Activated T-helper 17 cell treated with anti-CD3 and anti-CD28 coated beads, Interleukin-2, amount 50 U/mL, for 72 hours (primary cell): ENCODE data around the gene PACSIN2. TPM values are rescaled to one million over a fixed set of nuclear protein-coding genes. Genes with fewer than 3 reads are reported as not detected.
A peak's percentile ranks its signal among the peaks of the same experiment; 100 is the strongest.
"Not testable (repeated sequence)": the region's sequence is repeated elsewhere in the genome, so short reads cannot be mapped to it uniquely, and the experiment has no call there.

Experiments
- ATAC-seq: fragments of 150-1000 bp; cut with Tn5 transposase; replicated peaks from 2 replicates; pipeline ENCODE4 v1.10.0; 2021; ENCODE audit warnings: mild to moderate bottlenecking, moderate library complexity
- H3K27ac Mint-ChIP-seq: one replicate; pipeline ENCODE4 v1.8.0; 2022; ENCODE audit warnings: mixed read lengths
- H3K27me3 Mint-ChIP-seq: one replicate; pipeline ENCODE4 v1.8.0; 2022; ENCODE audit warnings: mixed read lengths
- H3K36me3 Mint-ChIP-seq: one replicate; pipeline ENCODE4 v1.8.0; 2022; ENCODE audit warnings: low read depth, mild to moderate bottlenecking, mixed read lengths
- H3K4me1 Mint-ChIP-seq: one replicate; pipeline ENCODE4 v1.8.0; 2022; ENCODE audit warnings: mixed read lengths
- H3K4me3 Mint-ChIP-seq: one replicate; pipeline ENCODE4 v1.8.0; 2022; ENCODE audit warnings: mild to moderate bottlenecking, mixed read lengths
- H3K9me3 Mint-ChIP-seq: one replicate; pipeline ENCODE4 v1.8.0; 2022; ENCODE audit warnings: mixed read lengths
- total RNA-seq, 2 donors: library from RNA; stranded (reverse); gene quantifications; one replicate each; pipeline ENCODE4 v1.2.3, GENCODE V29; 2022

PACSIN2 gene
- total RNA-seq, 2 donors from 2014 or later: 22.9 to 26.3 TPM

DNA sequence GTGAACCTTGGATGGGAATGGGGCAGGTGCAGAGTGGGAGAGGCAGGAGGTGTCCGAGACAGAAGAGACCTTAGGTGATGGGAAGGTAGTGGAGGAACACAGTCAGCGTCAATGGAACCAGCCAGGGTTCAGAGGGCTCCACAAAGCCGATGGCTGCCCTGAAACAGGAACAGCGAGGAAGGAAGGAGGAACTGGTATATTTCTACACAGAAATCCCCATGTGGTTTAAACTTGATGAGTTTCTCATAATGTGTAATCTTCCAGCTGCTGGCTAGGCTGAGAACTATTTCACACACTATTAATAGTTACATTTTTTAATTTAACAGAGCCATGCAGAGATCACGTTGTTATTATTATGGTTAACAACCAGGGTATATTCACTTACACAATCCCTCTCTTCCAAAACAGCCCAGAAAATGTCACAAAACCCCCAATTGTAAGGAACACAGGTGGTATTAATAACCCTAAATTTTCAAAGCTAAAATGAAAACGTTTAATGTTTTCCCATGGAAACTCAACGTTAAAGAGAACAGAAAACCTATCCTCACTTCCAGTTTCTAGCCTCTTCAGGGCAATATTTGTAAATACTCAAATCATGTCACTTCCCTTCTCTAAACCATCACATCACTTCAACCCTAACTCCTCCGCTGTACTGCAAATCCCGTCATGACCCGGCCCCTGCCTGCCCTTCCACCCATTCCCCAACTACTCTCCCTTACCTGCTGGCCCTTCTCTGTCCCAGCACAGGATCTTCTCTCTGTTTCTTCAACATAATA, 83.3 kb downstream of the PACSIN2 start:
- peak overlapping the region; percentile 75 for H3K4me3 Mint-ChIP-seq
- peak overlapping the region; percentile 91 for H3K27ac Mint-ChIP-seq
- no peaks in the 10 kb centered on the region for H3K27me3 Mint-ChIP-seq
- H3K36me3 Mint-ChIP-seq: no peaks in the 10 kb centered on the region
- ATAC-seq: no peak
- H3K4me1 Mint-ChIP-seq: peaks cover 47% of the 10 kb centered on the region
- no peaks in the 10 kb centered on the region for H3K9me3 Mint-ChIP-seq

DNA sequence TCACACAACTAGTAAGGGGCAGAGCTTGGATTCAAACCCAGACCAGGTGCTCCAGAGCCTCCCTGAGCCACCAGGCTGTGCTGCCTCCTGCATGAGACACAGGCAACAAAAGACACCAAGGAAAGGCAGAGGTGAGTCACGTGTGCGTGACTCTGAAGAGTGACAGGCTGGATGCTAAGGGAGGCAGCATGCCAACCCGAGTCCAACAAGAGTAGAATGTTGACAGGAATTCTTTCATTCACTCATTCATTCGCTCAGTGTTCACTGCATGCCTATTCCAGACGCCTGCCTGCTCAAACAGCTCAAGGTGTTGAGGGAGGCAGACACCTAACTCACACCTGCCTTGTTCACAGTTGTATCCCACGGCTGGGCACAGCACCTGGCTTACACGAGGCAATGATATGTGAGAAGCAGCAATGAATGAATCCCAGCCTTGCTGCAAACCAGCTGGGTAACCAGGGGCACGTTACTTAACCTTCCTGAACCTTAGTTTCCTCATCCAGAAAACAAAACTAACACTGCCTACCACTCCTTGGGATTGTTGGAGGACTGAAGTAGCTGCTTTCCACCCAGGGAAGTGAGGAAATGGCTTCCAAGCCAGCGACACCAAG, 84.0 kb downstream of the PACSIN2 start:
- Mint-ChIP-seq H3K36me3 (no peaks in the 10 kb centered on the region), H3K4me3 (peak overlapping the region; percentile 75), H3K9me3 (no peaks in the 10 kb centered on the region), H3K27ac (peak overlapping the region; percentile 91), H3K27me3 (no peaks in the 10 kb centered on the region), H3K4me1 (peaks cover 51% of the 10 kb centered on the region)
- ATAC-seq: peak; percentile 43

DNA sequence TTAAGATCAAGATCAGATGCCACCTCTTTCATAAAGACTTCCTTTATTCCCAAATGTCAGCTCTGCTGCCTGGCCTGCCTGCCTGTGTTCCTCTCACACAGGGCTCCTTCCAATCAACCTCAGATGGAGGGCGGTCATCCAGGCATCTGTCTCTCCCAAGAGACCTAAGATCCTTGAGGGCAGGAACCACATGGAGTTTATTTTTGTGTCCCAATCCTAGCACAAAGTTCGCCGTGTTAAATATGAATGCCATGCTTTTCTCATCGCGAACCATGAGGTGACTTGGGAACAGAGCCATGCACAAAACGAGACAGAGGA, 85.2 kb downstream of the PACSIN2 start:
- no peak for ATAC-seq
- no peaks in the 10 kb centered on the region for H3K9me3 Mint-ChIP-seq
- peak overlapping the region; percentile 91 for H3K27ac Mint-ChIP-seq
- H3K36me3 Mint-ChIP-seq: no peaks in the 10 kb centered on the region
- no peak overlapping the region for H3K4me3 Mint-ChIP-seq
- H3K27me3 Mint-ChIP-seq: no peaks in the 10 kb centered on the region
- peaks cover 49% of the 10 kb centered on the region for H3K4me1 Mint-ChIP-seq

DNA sequence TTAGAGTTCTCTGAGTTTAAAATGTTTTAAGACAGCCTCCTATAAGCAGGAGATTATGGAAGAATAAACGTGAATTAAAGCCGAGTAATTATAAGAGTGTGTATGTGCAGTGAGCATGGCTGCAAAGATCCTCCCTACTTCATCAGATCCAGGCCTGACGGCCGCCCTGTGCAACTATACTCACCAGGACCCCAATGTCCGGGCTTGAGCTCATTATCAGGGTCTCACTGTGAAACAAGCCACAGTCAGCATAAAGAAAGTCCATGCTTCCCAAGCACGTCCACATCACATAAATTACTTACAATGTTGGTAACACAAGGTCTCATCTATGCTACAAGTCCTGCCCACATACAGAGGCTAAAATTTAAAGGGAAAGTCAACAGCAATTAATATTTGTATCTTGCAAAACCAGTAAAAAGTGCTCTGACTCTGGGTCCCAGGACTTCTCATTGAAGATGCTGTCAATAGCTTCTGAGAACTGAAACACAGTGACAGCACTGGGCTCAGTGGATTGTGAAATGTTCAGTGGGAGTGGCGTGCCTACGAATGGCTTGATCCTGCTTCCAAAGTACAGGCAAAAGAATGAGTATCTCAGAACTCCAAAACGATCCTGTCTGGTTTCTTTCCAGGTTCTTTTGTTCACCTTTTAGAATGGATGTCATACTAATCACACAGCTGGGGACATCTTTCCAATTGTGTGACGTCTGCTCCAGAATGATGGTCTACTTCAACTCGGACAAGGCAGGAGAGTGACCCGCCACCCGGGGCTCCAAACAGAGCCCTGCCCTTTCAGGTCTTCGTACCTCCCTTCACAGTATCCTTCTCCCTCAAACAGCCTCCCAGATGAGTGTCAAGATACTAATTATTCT, 85.7 kb downstream of the PACSIN2 start:
- Mint-ChIP-seq H3K9me3 (no peaks in the 10 kb centered on the region), H3K4me1 (peaks cover 43% of the 10 kb centered on the region), H3K27me3 (no peaks in the 10 kb centered on the region), H3K36me3 (no peaks in the 10 kb centered on the region), H3K27ac (peak overlapping the region; percentile 91), H3K4me3 (no peak overlapping the region)
- no peak for ATAC-seq

DNA sequence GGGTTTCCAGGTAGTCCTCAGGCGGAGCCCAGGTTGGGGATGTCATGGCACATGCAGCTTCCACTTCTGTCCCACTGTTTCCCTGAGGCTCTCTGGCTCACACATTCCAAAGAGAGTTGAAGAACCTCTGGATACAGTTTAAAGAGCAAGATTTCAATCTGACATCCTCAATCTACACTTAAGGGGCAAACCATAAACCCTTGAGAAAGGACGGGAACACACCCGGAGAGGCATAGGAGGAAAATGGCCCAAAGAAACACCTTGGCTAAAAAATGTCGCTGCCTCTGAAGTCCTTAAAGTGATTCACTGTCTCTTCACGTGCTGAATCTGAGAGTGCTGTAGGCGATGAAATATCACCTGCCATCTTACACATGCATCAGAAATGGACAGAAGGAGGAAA, 87.0 kb downstream of the PACSIN2 start:
- H3K4me3 Mint-ChIP-seq: no peak overlapping the region
- H3K36me3 Mint-ChIP-seq: no peaks in the 10 kb centered on the region
- no peaks in the 10 kb centered on the region for H3K27me3 Mint-ChIP-seq
- peaks cover 33% of the 10 kb centered on the region for H3K4me1 Mint-ChIP-seq
- H3K27ac Mint-ChIP-seq: no peak overlapping the region
- no peak for ATAC-seq
- H3K9me3 Mint-ChIP-seq: no peaks in the 10 kb centered on the region

DNA sequence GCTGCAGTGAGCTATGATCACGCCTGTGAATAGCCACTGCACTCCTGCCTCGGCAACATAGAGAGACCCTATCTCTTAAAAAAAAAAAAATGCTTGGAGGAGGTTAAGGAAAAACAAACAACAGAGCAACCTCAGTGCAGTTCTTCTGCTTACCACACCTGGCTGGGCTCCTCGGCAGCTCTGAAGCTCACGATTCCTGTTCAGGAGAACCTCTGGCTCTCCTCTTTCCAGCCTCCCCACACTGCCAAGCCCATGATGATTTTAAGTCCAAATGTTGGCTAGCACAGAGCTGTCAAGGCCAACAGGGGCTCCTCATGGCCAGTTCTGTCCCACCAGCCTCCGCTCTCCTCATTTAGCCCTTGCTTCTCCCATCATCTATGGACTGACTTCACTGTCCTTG, 88.2 kb downstream of the PACSIN2 start:
- Mint-ChIP-seq H3K36me3 (no peaks in the 10 kb centered on the region), H3K9me3 (no peaks in the 10 kb centered on the region), H3K4me1 (peaks cover 22% of the 10 kb centered on the region), H3K27ac (no peak overlapping the region), H3K27me3 (no peaks in the 10 kb centered on the region), H3K4me3 (no peak overlapping the region)
- no peak for ATAC-seq

DNA sequence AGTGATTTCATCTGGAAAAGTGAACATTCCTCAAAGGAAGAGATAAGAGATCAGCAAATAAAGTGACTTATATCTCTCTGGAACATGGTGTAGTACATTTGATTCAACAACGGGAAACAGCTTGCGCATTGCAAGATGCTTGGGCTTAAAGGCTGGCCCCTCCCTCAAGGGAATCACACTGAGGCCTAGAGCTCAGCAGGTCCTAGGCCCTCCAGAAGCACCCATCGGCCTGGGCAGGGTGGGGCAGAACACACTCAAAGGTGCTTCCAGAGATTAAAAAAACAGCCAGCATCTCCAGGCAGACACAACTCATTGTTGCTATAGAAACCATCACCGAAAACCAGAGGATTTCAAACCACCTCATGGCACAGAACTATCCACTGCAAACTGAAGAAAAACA, 88.8 kb downstream of the PACSIN2 start:
- H3K36me3 Mint-ChIP-seq: no peaks in the 10 kb centered on the region
- H3K4me1 Mint-ChIP-seq: peaks cover 15% of the 10 kb centered on the region
- H3K4me3 Mint-ChIP-seq: no peak overlapping the region
- ATAC-seq: no peak
- no peaks in the 10 kb centered on the region for H3K9me3 Mint-ChIP-seq
- peak overlapping the region; percentile 29 for H3K27ac Mint-ChIP-seq
- H3K27me3 Mint-ChIP-seq: no peaks in the 10 kb centered on the region

DNA sequence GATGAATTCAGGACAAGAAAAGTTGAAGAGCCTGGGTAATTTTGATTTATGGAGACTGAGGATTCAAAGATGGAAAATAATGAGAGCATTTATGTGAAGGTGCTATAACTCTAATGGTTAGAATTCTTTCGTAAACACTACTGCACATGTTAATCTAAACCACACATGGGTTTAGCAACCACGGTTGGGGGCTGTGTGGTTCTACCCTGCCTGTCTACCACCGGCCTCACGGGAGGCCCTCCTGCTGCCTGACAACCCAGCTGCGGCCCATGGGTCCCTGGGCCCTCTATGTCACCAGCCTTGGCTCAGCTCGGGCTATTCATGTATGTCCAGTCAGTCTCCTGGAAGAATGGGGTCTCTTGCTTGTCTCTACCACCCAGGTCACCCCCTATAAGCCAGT, 89.4 kb downstream of the PACSIN2 start:
- no peaks in the 10 kb centered on the region for H3K36me3 Mint-ChIP-seq
- no peaks in the 10 kb centered on the region for H3K9me3 Mint-ChIP-seq
- H3K27ac Mint-ChIP-seq: peak overlapping the region; percentile 29
- no peak for ATAC-seq
- no peaks in the 10 kb centered on the region for H3K27me3 Mint-ChIP-seq
- H3K4me1 Mint-ChIP-seq: peaks cover 13% of the 10 kb centered on the region
- no peak overlapping the region for H3K4me3 Mint-ChIP-seq

DNA sequence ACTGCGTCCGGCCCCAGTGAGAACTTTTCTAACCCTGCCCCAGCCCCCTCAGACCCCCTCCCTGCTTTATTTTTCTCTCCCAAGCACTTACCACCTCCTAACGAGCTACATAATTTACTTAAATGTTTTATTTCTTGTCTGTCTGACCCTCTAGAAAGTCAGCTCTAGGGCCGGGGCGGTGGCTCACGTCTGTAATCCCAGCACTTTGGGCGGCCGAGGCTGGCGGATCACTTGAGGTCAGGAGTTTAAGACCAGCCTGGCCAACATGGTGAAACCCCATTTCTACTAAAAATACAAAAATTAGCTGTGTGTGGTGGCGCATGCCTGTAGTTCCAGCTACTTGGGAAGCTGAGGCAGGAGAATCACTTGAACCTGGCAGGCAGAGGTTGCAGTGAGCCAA, 89.9 kb downstream of the PACSIN2 start:
- not testable (repeated sequence) for H3K9me3 Mint-ChIP-seq, H3K27ac Mint-ChIP-seq, H3K4me3 Mint-ChIP-seq, H3K36me3 Mint-ChIP-seq, ATAC-seq, H3K27me3 Mint-ChIP-seq
- H3K4me1 Mint-ChIP-seq: peaks cover 12% of the 10 kb centered on the region

DNA sequence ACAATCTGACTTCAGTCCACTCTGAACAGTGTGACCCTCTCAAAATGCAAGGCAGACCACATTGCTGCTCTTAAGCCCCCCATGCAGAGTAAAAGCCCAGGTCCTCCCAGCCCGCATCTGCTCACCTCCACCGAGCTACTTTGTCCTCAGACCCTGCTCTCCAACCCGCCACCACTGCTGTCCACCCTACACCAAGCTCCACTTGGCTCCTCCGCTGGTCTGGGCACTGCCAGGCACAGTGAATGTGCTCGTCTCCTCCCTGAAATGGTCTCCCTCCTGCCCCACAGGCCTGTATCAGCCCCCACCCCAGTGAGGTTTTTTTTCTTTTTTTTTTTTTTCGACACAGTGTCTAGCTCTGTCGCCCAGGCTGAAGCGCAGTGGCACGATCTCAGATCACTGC, 90.5 kb downstream of the PACSIN2 start:
- Mint-ChIP-seq H3K27me3 (no peaks in the 10 kb centered on the region), H3K4me1 (peaks cover 7% of the 10 kb centered on the region), H3K36me3 (no peaks in the 10 kb centered on the region), H3K9me3 (no peaks in the 10 kb centered on the region), H3K4me3 (no peak overlapping the region), H3K27ac (no peak overlapping the region)
- ATAC-seq: no peak

DNA sequence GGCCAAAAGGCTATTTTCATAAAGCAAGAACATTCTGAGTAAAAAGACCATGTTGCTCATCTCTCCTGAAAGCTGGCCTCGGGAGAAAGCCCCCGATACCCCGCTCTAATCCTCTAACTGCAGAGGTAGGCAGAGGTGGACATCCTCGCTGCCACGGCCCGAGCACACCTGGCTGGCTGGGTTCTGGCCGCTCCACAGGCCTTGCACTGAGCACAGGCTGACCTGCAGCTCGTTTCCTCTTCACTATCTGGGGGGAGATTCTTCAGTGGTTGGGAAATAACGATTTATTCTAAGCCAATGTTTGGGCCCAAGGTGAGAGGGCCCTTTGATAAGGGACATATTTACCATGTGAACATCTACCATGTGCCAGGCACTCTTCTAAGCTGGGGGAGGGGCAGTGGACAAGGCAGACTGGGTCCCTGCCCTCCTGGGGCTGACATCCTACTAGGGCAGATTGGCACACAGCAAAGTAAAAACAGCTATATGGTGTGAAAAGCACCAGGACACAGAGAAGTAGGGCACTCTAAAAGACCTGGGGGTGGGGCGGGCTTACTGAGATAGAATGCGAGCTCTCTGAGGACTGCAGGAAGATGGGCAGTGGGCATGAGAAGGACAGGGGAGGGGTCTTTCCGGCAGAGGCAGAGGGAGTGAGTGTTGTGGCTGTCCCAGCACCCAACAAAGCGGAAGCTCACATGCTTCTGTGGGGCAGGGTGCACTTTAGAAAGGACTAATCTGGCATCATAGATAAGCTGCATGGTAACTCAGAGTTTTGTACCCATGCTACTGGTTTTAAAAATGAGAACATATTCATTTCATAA, 92.4 kb downstream of the PACSIN2 start:
- Mint-ChIP-seq H3K27me3 (no peaks in the 10 kb centered on the region), H3K36me3 (no peaks in the 10 kb centered on the region), H3K9me3 (no peaks in the 10 kb centered on the region), H3K4me3 (no peak overlapping the region), H3K27ac (peak overlapping the region; percentile 35), H3K4me1 (peaks cover 7% of the 10 kb centered on the region)
- ATAC-seq: no peak

DNA sequence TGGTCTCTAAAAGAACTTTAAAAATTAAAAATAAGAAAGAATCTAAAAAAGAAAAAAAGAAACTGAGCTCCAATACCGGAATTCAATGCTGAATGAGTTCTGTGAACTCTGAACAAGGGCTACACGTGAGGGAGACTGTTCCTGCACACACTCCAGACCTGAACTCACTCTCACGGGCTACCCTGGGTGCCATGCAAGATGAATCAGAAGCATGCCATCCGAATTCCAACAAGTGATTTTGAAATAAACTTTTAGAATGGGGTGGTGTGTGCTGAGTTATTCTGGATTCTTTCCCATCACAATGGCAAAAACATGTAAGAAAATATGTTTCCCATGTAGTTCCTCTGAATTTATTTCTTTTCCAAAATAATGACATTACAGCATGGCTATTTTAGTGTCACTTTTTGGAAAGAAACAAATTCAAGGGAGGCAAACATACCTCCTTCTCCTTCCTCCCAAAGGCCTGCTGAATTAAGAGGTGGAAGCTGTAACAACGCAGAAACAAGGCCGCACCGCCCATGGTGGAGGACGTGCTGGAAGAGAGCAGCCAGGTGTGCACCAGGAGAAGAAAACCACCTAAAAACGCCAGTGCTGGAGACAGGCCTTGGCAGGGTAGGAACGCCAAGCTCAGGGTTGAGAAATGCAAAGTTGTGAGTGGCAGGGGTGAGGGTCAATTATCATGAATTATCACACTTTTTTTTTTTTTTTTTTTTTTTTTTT, 94.7 kb downstream of the PACSIN2 start:
- Mint-ChIP-seq H3K4me3 (no peak overlapping the region), H3K36me3 (no peaks in the 10 kb centered on the region), H3K27ac (no peak overlapping the region), H3K4me1 (peaks cover 13% of the 10 kb centered on the region), H3K9me3 (no peaks in the 10 kb centered on the region), H3K27me3 (no peaks in the 10 kb centered on the region)
- no peak for ATAC-seq

DNA sequence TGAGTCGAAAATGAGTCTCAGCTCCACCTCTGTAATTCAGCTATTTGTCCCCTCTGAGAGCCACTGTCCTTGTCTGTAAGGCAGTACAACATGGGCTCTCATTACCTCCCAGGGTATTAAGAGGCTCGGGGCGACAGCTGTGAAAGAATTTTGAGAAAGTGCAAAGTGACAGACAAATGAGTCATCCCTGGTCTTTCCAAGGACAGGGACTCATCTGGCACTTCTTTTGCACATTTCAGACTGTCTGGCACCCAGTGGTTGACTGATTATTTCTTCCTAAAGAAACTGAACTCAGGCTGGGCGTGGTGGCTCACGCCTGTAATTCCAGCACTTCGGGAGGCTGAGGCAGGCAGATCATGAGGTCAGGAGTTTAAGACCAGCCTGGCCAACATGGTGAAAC, 95.8 kb downstream of the PACSIN2 start:
- no peaks in the 10 kb centered on the region for H3K27me3 Mint-ChIP-seq
- no peak overlapping the region for H3K4me3 Mint-ChIP-seq
- H3K27ac Mint-ChIP-seq: no peak overlapping the region
- peaks cover 13% of the 10 kb centered on the region for H3K4me1 Mint-ChIP-seq
- peak; percentile 64 for ATAC-seq
- H3K9me3 Mint-ChIP-seq: no peaks in the 10 kb centered on the region
- no peaks in the 10 kb centered on the region for H3K36me3 Mint-ChIP-seq

DNA sequence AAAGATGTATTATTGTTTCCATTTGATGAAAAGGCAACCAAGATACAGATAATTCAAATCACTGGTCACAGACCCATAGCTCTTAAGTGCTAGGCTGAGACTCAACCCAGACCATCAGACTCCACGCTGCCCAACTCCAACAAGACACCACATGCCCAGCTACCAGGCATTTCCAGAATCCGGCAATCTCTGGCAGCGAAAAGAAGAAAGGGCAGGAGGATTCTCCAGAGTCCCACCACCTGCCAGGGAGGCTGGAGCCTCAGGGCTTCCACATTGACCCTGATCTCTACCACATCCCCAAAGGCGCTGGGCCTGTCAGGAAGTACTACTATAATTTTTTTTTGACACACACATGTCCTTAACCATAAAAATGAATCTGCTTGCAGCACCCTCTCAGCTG, 96.4 kb downstream of the PACSIN2 start:
- Mint-ChIP-seq H3K27ac (no peak overlapping the region), H3K4me3 (no peak overlapping the region), H3K36me3 (no peaks in the 10 kb centered on the region), H3K9me3 (no peaks in the 10 kb centered on the region), H3K27me3 (no peaks in the 10 kb centered on the region), H3K4me1 (peaks cover 13% of the 10 kb centered on the region)
- no peak for ATAC-seq
